ENCODE data around the gene LRRC40.
A peak's percentile ranks its signal among the peaks of the same experiment; 100 is the strongest.
"Not testable (repeated sequence)": the region's sequence is repeated elsewhere in the genome, so short reads cannot be mapped to it uniquely, and the experiment has no call there.

The LRRC40 gene

DNA sequence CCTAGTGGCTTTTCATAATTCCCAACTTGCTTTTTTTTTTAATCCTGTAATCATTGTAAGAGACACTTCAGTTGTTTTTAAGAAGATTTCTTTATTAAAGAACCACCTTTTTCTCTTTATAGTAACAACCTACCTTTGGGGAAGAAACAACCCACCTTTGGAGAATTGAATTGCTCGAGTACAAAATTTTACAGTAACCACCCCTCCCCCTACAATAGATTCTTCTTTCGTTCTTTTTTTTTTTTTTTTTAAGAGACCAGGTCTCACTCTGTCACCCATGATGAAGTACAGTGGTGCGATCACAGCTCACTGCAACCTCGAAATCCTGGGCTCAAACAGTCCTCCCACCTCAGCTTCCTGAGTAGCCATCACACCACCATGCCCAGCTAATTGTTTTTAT is 2.1 kb upstream of the LRRC40 start:
- H3K9ac ChIP-seq: peak overlapping the region in 7 of 11 experiments; percentile 92 to 97 (median 96); a peak in 13 of 22 replicates
- H3K27me3 ChIP-seq: no peaks in the 10 kb centered on the region
- peaks cover 41 to 65% (median 50%) of the 10 kb centered on the region in 10 experiments for H3K4me1 ChIP-seq
- H3K4me2 ChIP-seq: peak overlapping the region; percentile 73 to 96 (median 91)
- H4K20me1 ChIP-seq: peaks cover 30 to 77% (median 59%) of the 10 kb centered on the region in 11 experiments; a peak in 21 of 22 replicates
- TF ChIP-seq Cebpa-rat (IDR thresholded peaks at IDR 0.05): no peak
- H3K9me3 ChIP-seq (replicated peaks in 1 of 11): no peaks in the 10 kb centered on the region
- peaks cover 23 to 51% (median 29%) of the 10 kb centered on the region in 11 experiments for H3K36me3 ChIP-seq
- peak overlapping the region in 1 of 11 experiments; percentile 0; a peak in 2 of 22 replicates for H3K27ac ChIP-seq
- peak overlapping the region in 9 of 10 experiments; percentile 2 to 97 (median 83); a peak in 12 of 20 replicates for H3K4me3 ChIP-seq

DNA sequence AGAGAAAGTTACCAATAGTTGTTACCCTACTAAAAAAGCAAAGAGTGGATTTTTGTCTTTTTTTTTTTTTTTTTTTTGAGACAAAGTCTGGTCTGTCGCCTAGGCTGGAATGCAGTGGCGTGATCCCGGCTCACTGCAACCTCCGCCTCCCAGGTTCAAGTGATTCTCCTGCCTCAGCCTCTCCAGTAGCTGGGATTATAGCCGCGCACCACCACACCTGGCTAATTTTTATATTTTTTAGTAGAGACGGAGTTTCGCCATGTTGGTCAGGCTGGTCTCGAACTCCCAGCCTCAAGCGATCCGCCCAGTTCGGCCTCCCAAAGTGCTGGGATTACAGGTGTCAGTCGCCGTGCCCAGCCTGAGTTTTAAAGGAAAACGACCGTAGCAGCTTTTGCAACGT is 1.5 kb upstream of the LRRC40 start:
- peak overlapping the region; percentile 91 to 97 (median 95) for H3K9ac ChIP-seq
- peak overlapping the region; percentile 74 to 97 (median 85) for H3K4me3 ChIP-seq
- H4K20me1 ChIP-seq: peaks cover 23 to 74% (median 53%) of the 10 kb centered on the region in 11 experiments; a peak in 21 of 22 replicates
- not testable (repeated sequence) for H3K9me3 ChIP-seq (replicated peaks in 1 of 11); H3K27me3 ChIP-seq
- peaks cover 41 to 71% (median 50%) of the 10 kb centered on the region in 10 experiments for H3K4me1 ChIP-seq
- peaks cover 19 to 44% (median 24%) of the 10 kb centered on the region in 11 experiments for H3K36me3 ChIP-seq
- peak overlapping the region; percentile 73 to 96 (median 91) for H3K4me2 ChIP-seq
- H3K27ac ChIP-seq: peak overlapping the region in 9 of 11 experiments; percentile 89 to 95 (median 94); a peak in 14 of 22 replicates

- Histone ChIP-seq H3K36me3 (peaks cover 20 to 36% (median 23%) of the 10 kb centered on the region in 11 experiments), H3K4me2 (peak overlapping the region; percentile 79 to 92 (median 86)), H3K4me3 (peak overlapping the region; percentile 74 to 97 (median 85)), H4K20me1 (peaks cover 15 to 68% (median 35%) of the 10 kb centered on the region in 11 experiments; a peak in 21 of 22 replicates), H3K9me3 (replicated peaks in 1 of 11) (no peaks in the 10 kb centered on the region), H3K9ac (peak overlapping the region; percentile 91 to 97 (median 95)), H3K4me1 (peaks cover 39 to 67% (median 46%) of the 10 kb centered on the region in 10 experiments), H3K27ac (peak overlapping the region; percentile 89 to 95 (median 94)), H3K27me3 (no peaks in the 10 kb centered on the region)
- TF ChIP-seq Cebpa-rat (IDR thresholded peaks at IDR 0.05): no peak
These were observed 327 bp downstream of the LRRC40 start for GRCh38 chr1:70205071-70205433.

DNA sequence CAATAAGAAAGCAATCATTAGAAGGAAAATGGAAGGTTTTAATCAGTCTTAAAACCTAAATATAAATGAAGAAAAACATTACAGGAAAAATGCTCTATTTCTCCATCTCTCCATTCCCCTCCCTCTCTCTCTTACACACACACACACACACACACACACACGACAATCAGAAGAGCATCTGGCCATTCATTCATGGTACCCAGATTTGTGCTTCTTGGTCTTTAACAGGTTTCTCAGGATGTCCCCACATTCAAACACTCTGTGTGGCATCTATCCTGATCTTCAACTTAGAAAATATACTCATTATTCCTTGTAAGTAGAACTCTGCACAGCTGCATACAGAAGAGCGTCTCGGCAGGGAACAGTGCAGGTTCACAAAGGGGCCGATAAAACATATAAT is 779 bp downstream of the LRRC40 start:
- Histone ChIP-seq H3K9me3 (replicated peaks in 1 of 11) (no peaks in the 10 kb centered on the region), H3K9ac (peak overlapping the region; percentile 91 to 97 (median 95)), H3K4me2 (peak overlapping the region; percentile 79 to 92 (median 86)), H3K27ac (peak overlapping the region; percentile 89 to 95 (median 94)), H3K27me3 (no peaks in the 10 kb centered on the region), H3K4me1 (peaks cover 39 to 63% (median 46%) of the 10 kb centered on the region in 10 experiments), H4K20me1 (peaks cover 10 to 63% (median 30%) of the 10 kb centered on the region in 11 experiments; a peak in 17 of 22 replicates), H3K36me3 (peaks cover 17 to 39% (median 23%) of the 10 kb centered on the region in 11 experiments; a peak in 21 of 22 replicates), H3K4me3 (peak overlapping the region; percentile 74 to 97 (median 85))
- TF ChIP-seq Cebpa-rat (IDR thresholded peaks at IDR 0.05): no peak

- Histone ChIP-seq H3K27ac (no peak overlapping the region), H3K4me1 (peaks cover 39 to 58% (median 46%) of the 10 kb centered on the region in 10 experiments), H3K9ac (peak overlapping the region; percentile 91 to 97 (median 95); a peak in 21 of 22 replicates), H3K36me3 (peaks cover 15 to 34% (median 23%) of the 10 kb centered on the region in 11 experiments; a peak in 21 of 22 replicates), H4K20me1 (peaks cover 5 to 63% (median 29%) of the 10 kb centered on the region in 11 experiments; a peak in 16 of 22 replicates), H3K4me2 (peak overlapping the region; percentile 79 to 92 (median 86)), H3K27me3 (no peaks in the 10 kb centered on the region), H3K9me3 (replicated peaks in 1 of 11) (no peaks in the 10 kb centered on the region), H3K4me3 (peak overlapping the region; percentile 74 to 97 (median 85))
- no peak for TF ChIP-seq Cebpa-rat (IDR thresholded peaks at IDR 0.05)
These were observed 1.2 kb downstream of the LRRC40 start for GRCh38 chr1:70204139-70204538.

DNA sequence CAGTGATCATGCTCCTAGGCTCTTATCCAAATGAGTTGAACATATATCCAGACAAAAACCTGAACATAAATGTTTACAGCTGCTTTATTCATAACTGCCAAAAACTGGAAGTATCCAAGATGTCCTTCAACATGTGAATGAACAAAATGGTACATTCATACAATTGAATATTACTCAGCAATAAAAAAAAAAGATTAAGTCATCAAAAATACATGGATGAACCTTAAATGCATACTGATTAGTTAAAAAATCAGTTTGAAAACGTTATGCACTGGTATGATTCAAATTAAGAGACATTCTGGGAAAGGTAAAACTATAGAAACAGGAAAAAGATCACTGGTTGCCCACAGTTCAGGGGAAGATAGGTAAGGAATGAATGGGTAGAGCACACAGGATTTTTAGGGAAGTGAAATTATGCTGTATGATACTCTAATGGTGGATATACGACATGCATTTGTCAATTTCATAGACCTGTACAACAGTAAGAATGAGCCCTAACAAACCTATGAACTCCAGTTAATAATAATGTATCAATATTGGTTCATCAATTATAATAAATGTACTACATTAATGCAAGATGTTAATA is 3.1 kb downstream of the LRRC40 start:
- Histone ChIP-seq H3K4me1 (peaks cover 26 to 40% (median 30%) of the 10 kb centered on the region in 10 experiments), H3K4me3 (no peak overlapping the region), H3K9me3 (replicated peaks in 1 of 11) (0 out of 22 replicates have a peak, but pooled peaks cover 0 to 3% (median 0%) of the 10 kb centered on the region in 11 experiments), H4K20me1 (peaks cover 0 to 55% (median 20%) of the 10 kb centered on the region in 11 experiments; a peak in 12 of 22 replicates), H3K36me3 (peaks cover 4 to 17% (median 12%) of the 10 kb centered on the region in 11 experiments; a peak in 15 of 22 replicates), H3K4me2 (peak overlapping the region in 3 of 11 experiments; percentile 80 to 91 (median 81); a peak in 5 of 22 replicates), H3K9ac (no peak overlapping the region), H3K27ac (no peak overlapping the region), H3K27me3 (no peaks in the 10 kb centered on the region)
- no peak for TF ChIP-seq Cebpa-rat (IDR thresholded peaks at IDR 0.05)

- Histone ChIP-seq H4K20me1 (peaks cover 0 to 62% (median 21%) of the 10 kb centered on the region in 11 experiments; a peak in 16 of 22 replicates), H3K9me3 (replicated peaks in 1 of 11) (0 out of 22 replicates have a peak, but pooled peaks cover 0 to 3% (median 0%) of the 10 kb centered on the region in 11 experiments), H3K36me3 (peaks cover 10 to 17% (median 12%) of the 10 kb centered on the region in 11 experiments; a peak in 14 of 22 replicates), H3K4me3 (no peak overlapping the region), H3K4me1 (peaks cover 18 to 30% (median 21%) of the 10 kb centered on the region in 10 experiments), H3K27me3 (no peaks in the 10 kb centered on the region), H3K9ac (no peak overlapping the region), H3K27ac (no peak overlapping the region), H3K4me2 (no peak overlapping the region)
- TF ChIP-seq Cebpa-rat (IDR thresholded peaks at IDR 0.05): no peak
These were observed 5.3 kb downstream of the LRRC40 start for GRCh38 chr1:70200065-70200464.

DNA sequence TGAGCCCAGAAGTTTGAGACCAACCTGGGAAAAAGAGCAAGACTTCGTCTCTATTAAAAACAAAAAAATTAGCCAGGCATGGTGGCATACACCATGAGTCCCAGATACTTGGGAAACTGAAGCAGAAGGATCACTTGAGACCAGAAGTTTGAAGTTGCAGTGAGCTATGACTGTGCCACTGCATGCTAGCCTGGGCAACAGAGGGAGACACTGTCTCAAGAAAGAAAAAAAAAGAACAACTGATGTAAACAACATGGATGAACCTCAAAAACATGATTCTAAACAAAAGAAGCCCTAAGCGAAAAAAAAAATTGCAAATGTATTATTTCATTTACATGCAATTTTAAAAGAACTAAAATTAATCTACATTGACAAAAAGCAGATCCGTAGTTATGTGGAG is 9.0 kb downstream of the LRRC40 start:
- H3K4me2 ChIP-seq: no peak overlapping the region
- TF ChIP-seq Cebpa-rat (IDR thresholded peaks at IDR 0.05): no peak
- no peak overlapping the region for H3K9ac ChIP-seq
- no peaks in the 10 kb centered on the region for H3K27me3 ChIP-seq
- H3K4me3 ChIP-seq: no peak overlapping the region
- peaks cover 10 to 27% (median 18%) of the 10 kb centered on the region in 11 experiments; a peak in 16 of 22 replicates for H3K36me3 ChIP-seq
- peaks cover 0 to 11% (median 5%) of the 10 kb centered on the region in 11 experiments; a peak in 18 of 22 replicates for H3K9me3 ChIP-seq (replicated peaks in 1 of 11)
- H4K20me1 ChIP-seq: peaks cover 0 to 58% (median 22%) of the 10 kb centered on the region in 11 experiments; a peak in 16 of 22 replicates
- no peaks in the 10 kb centered on the region for H3K4me1 ChIP-seq
- no peak overlapping the region for H3K27ac ChIP-seq

DNA sequence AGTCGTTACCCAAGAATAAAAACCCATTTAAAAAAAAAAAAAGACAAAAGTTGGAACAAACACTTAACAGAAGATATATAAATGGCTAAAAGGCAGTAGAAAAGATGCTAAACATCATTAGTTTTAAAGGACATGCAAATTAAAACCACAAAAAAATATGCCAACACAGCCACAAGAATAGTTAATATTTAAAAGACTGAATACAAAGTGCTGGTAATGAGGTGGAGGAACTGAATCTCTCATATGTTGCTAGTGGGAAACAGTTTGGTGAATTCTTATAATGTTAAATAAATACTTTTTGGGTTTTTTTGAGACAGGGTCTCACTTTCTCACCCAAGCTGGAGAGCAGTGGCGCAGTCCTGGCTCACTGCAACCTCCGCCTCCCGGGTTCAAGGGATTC is 10.0 kb downstream of the LRRC40 start:
- no peak overlapping the region for H3K4me2 ChIP-seq
- H3K4me1 ChIP-seq: no peaks in the 10 kb centered on the region
- no peak overlapping the region for H3K9ac ChIP-seq
- H3K9me3 ChIP-seq (replicated peaks in 1 of 11): peaks cover 0 to 11% (median 5%) of the 10 kb centered on the region in 11 experiments; a peak in 18 of 22 replicates
- no peak for TF ChIP-seq Cebpa-rat (IDR thresholded peaks at IDR 0.05)
- no peaks in the 10 kb centered on the region for H3K27me3 ChIP-seq
- H3K36me3 ChIP-seq: peaks cover 5 to 22% (median 15%) of the 10 kb centered on the region in 11 experiments; a peak in 13 of 22 replicates
- no peak overlapping the region for H3K27ac ChIP-seq
- no peak overlapping the region for H3K4me3 ChIP-seq
- H4K20me1 ChIP-seq: peaks cover 4 to 61% (median 29%) of the 10 kb centered on the region in 11 experiments; a peak in 17 of 22 replicates
